ENCODE results near the gene ZDHHC7.

GRCh38 chr16:85026703-85027102, 15.4 kb upstream of the ZDHHC7 start:
- TF ChIP-seq CTCF (IDR thresholded peaks at IDR 0.05) (no peak), POLR2A (IDR thresholded peaks at IDR 0.05) (no peak)

Measured in heart left ventricle (tissue), 13 donors.